Panc1 (cell line): ENCODE measurements around the gene PRKD1. TPM values are rescaled to one million over a fixed set of nuclear protein-coding genes. Genes with fewer than 3 reads are reported as not detected.

ENCODE experiments used
- ATAC-seq: fragments of 200-7000 bp; cut with Tn5 transposase; 2 replicates; pipeline ENCODE4 v1.9.1; 2020; ENCODE audit warnings: mild to moderate bottlenecking, moderate library complexity
- BruUV-seq: library from RNA; stranded (reverse); fragments of 400-500 nt; replicated peaks from 2 replicates; lab custom pipeline; 2021; lab: Mats Ljungman, UMichigan
- CTCF ChIA-PET: fragments of 300-600 bp; sonication (Branson Sonifier 250); formaldehyde crosslinking; loops from one replicate; lab custom pipeline; 2022; ENCODE audit warnings: antibody characterized with exemption; lab: Charles Lee
- POLR2A ChIA-PET: fragments of 300-600 bp; sonication (Branson Sonifier 250); formaldehyde crosslinking; loops from one replicate; lab custom pipeline; 2022; ENCODE audit warnings: antibody characterized with exemption; lab: Charles Lee
- DNase-seq: peaks from one replicate; pipeline ENCODE4 v3.0.0-alpha.2; 2010; ENCODE audit warnings: low read depth, low spot score
- H3K27ac ChIP-seq: 2 replicates; pipeline ENCODE4 v1.5.1; 2011; ENCODE audit warnings: mild to moderate bottlenecking, low read length, inconsistent platforms
- H3K27me3 ChIP-seq: fragments of 200-500 bp; sonication (Bioruptor generic); 2 replicates; pipeline ENCODE4 v1.6.0; 2014; ENCODE audit warnings: low read length, inconsistent platforms; ENCODE audit not compliant: control insufficient read depth, insufficient read depth
- H3K36me3 ChIP-seq: fragments of 200-500 bp; sonication (Bioruptor generic); 2 replicates; pipeline ENCODE4 v1.5.1; 2014; ENCODE audit warnings: inconsistent platforms, mild to moderate bottlenecking, low read length, moderate library complexity; ENCODE audit not compliant: control insufficient read depth, insufficient read depth
- H3K4me1 ChIP-seq: 2 replicates; pipeline ENCODE4 v1.5.1; 2011; ENCODE audit warnings: inconsistent platforms, mild to moderate bottlenecking, low read length, moderate library complexity; ENCODE audit not compliant: control insufficient read depth, insufficient read depth
- H3K4me3 ChIP-seq, 2 experiments: 2 replicates each; pipeline ENCODE4 v1.5.1; 2011 to 2012; ENCODE audit warnings: low read depth in 2 of 2, low read length in 2 of 2, mild to moderate bottlenecking in 2 of 2, inconsistent platforms in 1 of 2, moderate library complexity in 1 of 2
- H3K9me3 ChIP-seq: fragments of 200-500 bp; sonication (Bioruptor generic); 2 replicates; pipeline ENCODE4 v1.5.1; 2014; ENCODE audit warnings: low read depth, mild to moderate bottlenecking, inconsistent platforms, low read length, moderate library complexity; ENCODE audit not compliant: control insufficient read depth, insufficient read depth
- POLR2AphosphoS5 ChIP-seq: IDR thresholded peaks from 2 replicates; pipeline ENCODE4 v1.6.1; 2012; ENCODE audit warnings: mild to moderate bottlenecking, low read depth, low read length, moderate library complexity
- SIN3A ChIP-seq: IDR thresholded peaks from 2 replicates; pipeline ENCODE4 v1.6.1; 2012; ENCODE audit warnings: low read depth, mild to moderate bottlenecking, low read length, moderate library complexity, borderline replicate concordance; ENCODE audit not compliant: insufficient read depth
- TCF7L2 ChIP-seq: IDR thresholded peaks from 2 replicates; pipeline ENCODE4 v1.6.1; 2011; ENCODE audit warnings: mild to moderate bottlenecking, low read depth, low read length, inconsistent platforms
- in situ Hi-C: cut with HindIII; loops from 2 replicates; pipeline ENCODE4 v1.10.0; 2016; ENCODE audit warnings: low sequenced_read_pairs, low pct_unique_long_range_greater_than_20kb
- intact Hi-C: fragments of 100-400 bp; cut with micrococcal nuclease; formaldehyde crosslinking; loops from one replicate; pipeline ENCODE4 v1.10.0; 2022; ENCODE audit not compliant: unreplicated experiment
- total RNA-seq: library from RNA; stranded (reverse); gene quantifications from one replicate; pipeline ENCODE4 v1.2.1, GENCODE V29; 2021; ENCODE audit not compliant: unreplicated experiment
- TF ChIP-seq, protein P1 (sequence below), 2 experiments: IDR thresholded peaks; 2 replicates each; pipeline ENCODE4 v1.6.1; 2011 to 2012; ENCODE audit warnings: low read depth in 2 of 2, control low read depth in 1 of 2, low read length in 1 of 2, mild to moderate bottlenecking in 1 of 2, moderate library complexity in 1 of 2; ENCODE audit not compliant: insufficient read depth in 1 of 2
- TF ChIP-seq, protein P2 (sequence below): fragments of 450-650 bp; IDR thresholded peaks from 2 replicates; pipeline ENCODE4 v1.5.1; 2017; ENCODE audit warnings: mild to moderate bottlenecking

Gene PRKD1
- total RNA-seq, 1 experiment from 2014 or later: 8.2 TPM

DNA sequence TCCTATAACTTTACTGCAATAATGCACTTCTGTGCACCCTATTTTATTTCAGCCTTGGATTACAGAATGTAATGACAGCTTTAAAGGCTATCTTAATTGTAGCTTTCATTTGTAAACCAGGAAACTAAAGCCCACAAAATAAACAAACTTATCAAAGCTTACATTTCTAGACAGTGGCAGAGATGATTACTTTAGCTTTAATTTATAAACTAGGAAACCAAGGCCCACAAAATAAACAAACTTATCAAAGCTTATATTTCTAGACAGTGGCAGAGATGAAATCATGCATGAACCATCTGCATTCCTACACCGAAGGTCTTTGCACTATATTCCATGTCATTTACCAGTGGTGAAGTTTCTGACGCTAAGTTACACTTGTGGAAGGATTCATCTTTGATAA is 74.4 kb downstream of the PRKD1 start:
- no peaks in the 10 kb centered on the region for H3K27me3 ChIP-seq
- CTCF ChIA-PET: no interaction called here
- H3K9me3 ChIP-seq: 0 out of 2 replicates have a peak, but pooled peaks cover 3% of the 10 kb centered on the region
- intact Hi-C loops (no loop called here), in situ Hi-C loops (no loop called here)
- TF ChIP-seq, protein P1, sequence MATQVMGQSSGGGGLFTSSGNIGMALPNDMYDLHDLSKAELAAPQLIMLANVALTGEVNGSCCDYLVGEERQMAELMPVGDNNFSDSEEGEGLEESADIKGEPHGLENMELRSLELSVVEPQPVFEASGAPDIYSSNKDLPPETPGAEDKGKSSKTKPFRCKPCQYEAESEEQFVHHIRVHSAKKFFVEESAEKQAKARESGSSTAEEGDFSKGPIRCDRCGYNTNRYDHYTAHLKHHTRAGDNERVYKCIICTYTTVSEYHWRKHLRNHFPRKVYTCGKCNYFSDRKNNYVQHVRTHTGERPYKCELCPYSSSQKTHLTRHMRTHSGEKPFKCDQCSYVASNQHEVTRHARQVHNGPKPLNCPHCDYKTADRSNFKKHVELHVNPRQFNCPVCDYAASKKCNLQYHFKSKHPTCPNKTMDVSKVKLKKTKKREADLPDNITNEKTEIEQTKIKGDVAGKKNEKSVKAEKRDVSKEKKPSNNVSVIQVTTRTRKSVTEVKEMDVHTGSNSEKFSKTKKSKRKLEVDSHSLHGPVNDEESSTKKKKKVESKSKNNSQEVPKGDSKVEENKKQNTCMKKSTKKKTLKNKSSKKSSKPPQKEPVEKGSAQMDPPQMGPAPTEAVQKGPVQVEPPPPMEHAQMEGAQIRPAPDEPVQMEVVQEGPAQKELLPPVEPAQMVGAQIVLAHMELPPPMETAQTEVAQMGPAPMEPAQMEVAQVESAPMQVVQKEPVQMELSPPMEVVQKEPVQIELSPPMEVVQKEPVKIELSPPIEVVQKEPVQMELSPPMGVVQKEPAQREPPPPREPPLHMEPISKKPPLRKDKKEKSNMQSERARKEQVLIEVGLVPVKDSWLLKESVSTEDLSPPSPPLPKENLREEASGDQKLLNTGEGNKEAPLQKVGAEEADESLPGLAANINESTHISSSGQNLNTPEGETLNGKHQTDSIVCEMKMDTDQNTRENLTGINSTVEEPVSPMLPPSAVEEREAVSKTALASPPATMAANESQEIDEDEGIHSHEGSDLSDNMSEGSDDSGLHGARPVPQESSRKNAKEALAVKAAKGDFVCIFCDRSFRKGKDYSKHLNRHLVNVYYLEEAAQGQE (IDR thresholded peaks at IDR 0.05; ENCODE audit: insufficient read depth in 1 of 2, low read depth in 2 of 2, low read length in 1 of 2): no peak
- TF ChIP-seq SIN3A (no peak), POLR2AphosphoS5 (no peak), TCF7L2 (no peak)
- TF ChIP-seq, protein P2, sequence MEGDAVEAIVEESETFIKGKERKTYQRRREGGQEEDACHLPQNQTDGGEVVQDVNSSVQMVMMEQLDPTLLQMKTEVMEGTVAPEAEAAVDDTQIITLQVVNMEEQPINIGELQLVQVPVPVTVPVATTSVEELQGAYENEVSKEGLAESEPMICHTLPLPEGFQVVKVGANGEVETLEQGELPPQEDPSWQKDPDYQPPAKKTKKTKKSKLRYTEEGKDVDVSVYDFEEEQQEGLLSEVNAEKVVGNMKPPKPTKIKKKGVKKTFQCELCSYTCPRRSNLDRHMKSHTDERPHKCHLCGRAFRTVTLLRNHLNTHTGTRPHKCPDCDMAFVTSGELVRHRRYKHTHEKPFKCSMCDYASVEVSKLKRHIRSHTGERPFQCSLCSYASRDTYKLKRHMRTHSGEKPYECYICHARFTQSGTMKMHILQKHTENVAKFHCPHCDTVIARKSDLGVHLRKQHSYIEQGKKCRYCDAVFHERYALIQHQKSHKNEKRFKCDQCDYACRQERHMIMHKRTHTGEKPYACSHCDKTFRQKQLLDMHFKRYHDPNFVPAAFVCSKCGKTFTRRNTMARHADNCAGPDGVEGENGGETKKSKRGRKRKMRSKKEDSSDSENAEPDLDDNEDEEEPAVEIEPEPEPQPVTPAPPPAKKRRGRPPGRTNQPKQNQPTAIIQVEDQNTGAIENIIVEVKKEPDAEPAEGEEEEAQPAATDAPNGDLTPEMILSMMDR: no peak
- no peak overlapping the region for H3K27ac ChIP-seq
- H3K4me1 ChIP-seq: no peaks in the 10 kb centered on the region
- POLR2A ChIA-PET: no interaction called here
- ATAC-seq: no peak
- H3K36me3 ChIP-seq: no peaks in the 10 kb centered on the region
- no TSS peak for BruUV-seq
- DNase-seq: no peak
- no peak overlapping the region for H3K4me3 ChIP-seq

DNA sequence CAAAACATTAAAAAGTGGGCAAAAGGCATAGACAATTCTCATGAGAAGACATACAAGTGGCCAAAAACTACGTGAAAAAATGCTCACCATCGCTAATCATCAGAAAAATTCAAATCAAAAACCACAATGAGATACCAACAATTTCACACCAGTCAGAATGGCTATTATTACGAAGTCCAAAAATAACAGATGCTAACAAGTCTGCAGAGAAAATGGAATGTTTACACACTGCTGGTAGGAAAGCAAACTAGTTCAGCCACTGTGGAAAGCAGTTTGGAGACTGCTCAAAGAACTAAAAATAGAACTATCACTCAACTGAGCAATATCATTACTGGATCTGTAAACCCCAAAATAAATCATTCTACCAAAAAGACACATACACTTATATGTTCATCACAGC is 76.2 kb downstream of the PRKD1 start:
- POLR2A ChIA-PET: no interaction called here
- TF ChIP-seq, protein P1 (IDR thresholded peaks at IDR 0.05; ENCODE audit: insufficient read depth in 1 of 2, low read depth in 2 of 2, low read length in 1 of 2): no peak
- TF ChIP-seq SIN3A: no peak
- TF ChIP-seq, protein P2: no peak
- TF ChIP-seq TCF7L2: no peak
- no peak for TF ChIP-seq POLR2AphosphoS5

More for the DNA sequence above, 76.2 kb downstream of the PRKD1 start:
- CTCF ChIA-PET: no interaction called here
- Histone ChIP-seq H3K4me1 (0 out of 2 replicates have a peak, but pooled peaks cover 2% of the 10 kb centered on the region), H3K27me3 (no peaks in the 10 kb centered on the region), H3K36me3 (no peaks in the 10 kb centered on the region), H3K4me3 (no peak overlapping the region), H3K27ac (no peak overlapping the region), H3K9me3 (0 out of 2 replicates have a peak, but pooled peaks cover 3% of the 10 kb centered on the region)
- in situ Hi-C loops (no loop called here), intact Hi-C loops (no loop called here)
- no TSS peak for BruUV-seq
- no peak for DNase-seq
- no peak for ATAC-seq
